Measurements from ENCODE around the gene KRT6B.

- TF ChIP-seq CTCF (conservative IDR thresholded peaks at IDR 0.05 in 1 of 2, IDR thresholded peaks at IDR 0.05 in 1 of 2; ENCODE audit: extremely low read depth in 1 of 2, insufficient read depth in 1 of 2, low read depth in 1 of 2, low read length in 2 of 2): no peak
- TF ChIP-seq EZH2 (IDR thresholded peaks at IDR 0.05; ENCODE audit: borderline replicate concordance, low read length): no peak
Measured at GRCh38 chr12:52452101-52452500, at the start of gene KRT6B.

Data from mammary epithelial cell (primary cell).